ENCODE data around the gene GTF2F2.

GRCh38 chr13:45292176-45292575 lies 171.9 kb downstream of the GTF2F2 start:
- TF ChIP-seq CTCF (IDR thresholded peaks at IDR 0.05) (no peak), POLR2AphosphoS5 (IDR thresholded peaks at IDR 0.05) (no peak)
